ENCODE results near the gene TUT1.
"Not testable (repeated sequence)": the region's sequence is repeated elsewhere in the genome, so short reads cannot be mapped to it uniquely, and the experiment has no call there.

TUT1 gene, protein sequence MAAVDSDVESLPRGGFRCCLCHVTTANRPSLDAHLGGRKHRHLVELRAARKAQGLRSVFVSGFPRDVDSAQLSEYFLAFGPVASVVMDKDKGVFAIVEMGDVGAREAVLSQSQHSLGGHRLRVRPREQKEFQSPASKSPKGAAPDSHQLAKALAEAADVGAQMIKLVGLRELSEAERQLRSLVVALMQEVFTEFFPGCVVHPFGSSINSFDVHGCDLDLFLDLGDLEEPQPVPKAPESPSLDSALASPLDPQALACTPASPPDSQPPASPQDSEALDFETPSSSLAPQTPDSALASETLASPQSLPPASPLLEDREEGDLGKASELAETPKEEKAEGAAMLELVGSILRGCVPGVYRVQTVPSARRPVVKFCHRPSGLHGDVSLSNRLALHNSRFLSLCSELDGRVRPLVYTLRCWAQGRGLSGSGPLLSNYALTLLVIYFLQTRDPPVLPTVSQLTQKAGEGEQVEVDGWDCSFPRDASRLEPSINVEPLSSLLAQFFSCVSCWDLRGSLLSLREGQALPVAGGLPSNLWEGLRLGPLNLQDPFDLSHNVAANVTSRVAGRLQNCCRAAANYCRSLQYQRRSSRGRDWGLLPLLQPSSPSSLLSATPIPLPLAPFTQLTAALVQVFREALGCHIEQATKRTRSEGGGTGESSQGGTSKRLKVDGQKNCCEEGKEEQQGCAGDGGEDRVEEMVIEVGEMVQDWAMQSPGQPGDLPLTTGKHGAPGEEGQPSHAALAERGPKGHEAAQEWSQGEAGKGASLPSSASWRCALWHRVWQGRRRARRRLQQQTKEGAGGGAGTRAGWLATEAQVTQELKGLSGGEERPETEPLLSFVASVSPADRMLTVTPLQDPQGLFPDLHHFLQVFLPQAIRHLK

GRCh38 chr11:62591448-62592145, at the start of gene TUT1:
TSS of gene TUT1 (minus strand) at chr11:62591523. CDS start at chr11:62591485, 38 bp downstream.
- DNase-seq = peak; percentile 88

DNA sequence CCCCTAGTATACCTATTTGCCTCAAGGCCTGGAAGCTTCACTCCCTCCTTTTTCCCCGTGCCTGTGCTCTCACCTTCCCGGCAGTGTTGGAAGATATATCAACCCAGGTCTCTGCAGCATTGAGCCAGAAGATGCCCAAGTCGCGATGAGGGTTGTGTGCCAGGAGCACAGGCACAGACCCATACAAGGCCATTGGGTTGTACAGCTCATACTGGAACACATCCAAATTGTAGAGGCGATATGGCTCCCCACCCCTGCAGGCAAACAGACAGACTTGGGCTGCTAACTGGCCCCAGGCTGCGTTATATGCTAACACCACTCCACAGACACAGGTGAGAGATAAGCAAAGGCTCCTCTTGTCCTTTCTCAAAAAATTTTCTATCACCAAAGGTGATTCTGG, 41.2 kb upstream of the TUT1 start:
- DNase-seq = no peak

GRCh38 chr11:62627713-62628112, 36.4 kb upstream of the TUT1 start:
- DNase-seq = no peak

- no peak for DNase-seq
These were observed 31.3 kb upstream of the TUT1 start for GRCh38 chr11:62622476-62623089.

- DNase-seq = peak; percentile 94
These were observed 30.5 kb upstream of the TUT1 start, which contains the start of gene B3GAT3 for GRCh38 chr11:62621567-62622470. TSS of gene B3GAT3 (minus strand) at chr11:62621986. CDS start at chr11:62621947, 39 bp downstream.

DNA sequence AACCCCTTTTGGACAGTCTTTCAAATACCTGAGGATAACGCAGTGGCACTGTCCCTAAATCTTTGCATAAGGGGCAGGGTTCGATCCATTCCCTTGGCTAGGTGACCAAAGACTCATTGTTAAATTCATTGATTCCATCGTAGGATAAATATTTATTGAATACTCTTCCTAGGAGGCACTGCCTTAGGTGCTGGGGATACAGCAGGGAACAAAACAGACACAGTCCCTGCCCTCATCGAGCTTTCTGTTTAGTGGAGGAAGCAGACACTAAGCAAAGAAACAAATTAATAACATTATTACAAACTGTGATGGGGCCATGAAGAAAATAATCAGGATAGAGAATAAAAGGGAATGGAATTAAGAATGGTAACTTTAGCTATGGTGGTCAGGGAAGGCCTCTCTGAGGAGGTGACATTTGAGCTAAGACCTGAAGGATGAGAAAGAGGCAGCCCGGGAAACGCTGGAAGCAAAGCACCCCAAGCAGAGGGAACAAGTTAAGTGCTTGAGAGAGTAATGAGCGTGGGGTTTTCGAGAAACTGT, 29.8 kb upstream of the TUT1 start:
- no peak for DNase-seq

DNA sequence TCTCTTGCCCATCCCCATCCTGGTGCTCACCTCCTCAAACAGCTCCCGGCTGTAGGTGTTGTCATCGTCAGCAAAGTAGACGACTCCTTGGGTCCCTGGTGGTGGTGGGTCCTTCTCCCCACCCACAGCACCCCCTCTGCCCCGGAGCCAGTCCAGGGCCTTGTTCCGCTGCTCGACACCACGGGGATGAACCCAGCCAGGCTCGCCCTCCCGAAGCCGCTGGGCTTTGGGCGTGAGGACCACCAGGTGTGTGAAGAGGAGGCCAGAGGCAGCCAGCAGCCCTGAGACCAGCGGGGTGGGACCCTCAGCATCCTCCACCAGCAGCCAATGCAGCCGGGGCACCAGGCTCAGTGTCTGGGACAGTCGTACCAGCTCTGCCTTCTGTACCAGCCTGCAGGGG, 25.6 kb upstream of the TUT1 start:
- DNase-seq = not testable (repeated sequence)

GRCh38 chr11:62615521-62615920, 24.2 kb upstream of the TUT1 start:
- no peak for DNase-seq

- DNase-seq = peak; percentile 56
These were observed 23.0 kb upstream of the TUT1 start for GRCh38 chr11:62614275-62614674.

DNA sequence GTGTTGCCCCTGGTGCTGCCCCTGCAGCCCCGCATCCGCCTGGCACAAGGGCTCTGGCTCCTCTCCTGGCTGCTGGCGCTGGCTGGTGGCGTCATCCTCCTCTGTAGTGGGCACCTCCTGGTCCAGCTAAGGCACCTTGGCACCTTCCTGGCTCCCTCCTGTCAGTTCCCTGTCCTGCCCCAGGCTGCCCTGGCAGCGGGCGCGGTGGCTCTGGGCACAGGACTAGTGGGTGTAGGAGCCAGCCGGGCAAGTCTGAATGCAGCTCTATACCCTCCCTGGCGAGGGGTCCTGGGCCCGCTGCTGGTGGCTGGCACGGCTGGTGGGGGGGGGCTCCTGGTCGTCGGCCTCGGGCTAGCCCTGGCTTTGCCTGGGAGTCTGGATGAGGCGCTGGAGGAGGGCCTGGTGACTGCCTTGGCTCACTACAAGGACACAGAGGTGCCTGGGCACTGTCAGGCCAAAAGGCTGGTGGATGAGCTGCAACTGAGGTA, 22.0 kb upstream of the TUT1 start:
- no peak for DNase-seq

DNA sequence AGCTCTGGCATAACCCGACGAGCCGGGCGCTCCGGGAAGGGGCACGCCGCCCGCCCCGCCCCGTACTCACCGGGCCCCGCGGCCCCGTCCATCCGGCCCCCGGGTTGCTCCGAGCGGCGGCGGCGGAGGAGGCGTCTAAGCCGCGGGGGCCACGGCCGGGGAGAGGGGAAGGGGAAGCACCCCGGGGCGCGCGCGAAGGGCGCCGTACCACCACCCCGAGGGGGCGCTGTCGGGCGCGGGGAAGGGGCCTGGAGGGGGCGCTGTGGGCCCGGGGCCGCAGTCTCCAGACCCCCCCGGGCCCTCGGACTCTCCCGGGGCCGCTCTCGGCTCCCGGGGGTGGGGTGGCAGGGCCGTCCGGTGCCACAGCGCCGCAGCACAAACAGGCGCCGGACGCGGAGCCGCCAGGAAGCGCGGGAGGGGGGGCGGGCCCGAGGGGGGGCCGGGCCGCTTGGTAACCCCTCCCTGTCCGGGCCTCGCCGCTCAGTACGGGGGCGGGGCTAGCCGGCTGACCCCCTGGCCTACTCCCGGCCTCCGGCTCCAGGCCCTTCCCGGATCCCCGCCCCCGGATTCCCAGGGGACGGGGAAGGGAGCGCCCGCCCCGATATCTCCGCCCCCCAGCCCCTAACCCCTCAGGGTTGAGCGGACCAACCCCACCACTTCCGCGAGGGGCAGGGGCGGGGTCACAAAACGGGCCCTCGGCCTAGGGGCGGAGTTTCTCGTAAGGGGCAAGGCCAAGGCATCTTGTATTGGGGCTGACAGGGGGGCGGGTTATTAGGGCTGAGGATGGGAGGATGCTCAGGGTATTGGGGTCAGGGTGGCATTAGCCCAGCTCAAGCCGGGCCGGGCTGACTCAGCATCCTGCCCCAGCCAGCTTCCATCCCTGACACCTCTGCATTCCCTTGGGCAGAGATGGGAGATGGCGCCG, 21.3 kb upstream of the TUT1 start, which contains the start of the genes EML3 and ROM1:
Gene EML3, minus strand, starts transcription at position 410 of the 925 bp plus-strand sequence. Its CDS starts 318 bp downstream, at position 92.
Gene ROM1, plus strand, starts transcription at position 892 of the 925 bp plus-strand sequence. Its CDS starts 25 bp downstream, at position 917.
- peak; percentile 85 for DNase-seq

DNA sequence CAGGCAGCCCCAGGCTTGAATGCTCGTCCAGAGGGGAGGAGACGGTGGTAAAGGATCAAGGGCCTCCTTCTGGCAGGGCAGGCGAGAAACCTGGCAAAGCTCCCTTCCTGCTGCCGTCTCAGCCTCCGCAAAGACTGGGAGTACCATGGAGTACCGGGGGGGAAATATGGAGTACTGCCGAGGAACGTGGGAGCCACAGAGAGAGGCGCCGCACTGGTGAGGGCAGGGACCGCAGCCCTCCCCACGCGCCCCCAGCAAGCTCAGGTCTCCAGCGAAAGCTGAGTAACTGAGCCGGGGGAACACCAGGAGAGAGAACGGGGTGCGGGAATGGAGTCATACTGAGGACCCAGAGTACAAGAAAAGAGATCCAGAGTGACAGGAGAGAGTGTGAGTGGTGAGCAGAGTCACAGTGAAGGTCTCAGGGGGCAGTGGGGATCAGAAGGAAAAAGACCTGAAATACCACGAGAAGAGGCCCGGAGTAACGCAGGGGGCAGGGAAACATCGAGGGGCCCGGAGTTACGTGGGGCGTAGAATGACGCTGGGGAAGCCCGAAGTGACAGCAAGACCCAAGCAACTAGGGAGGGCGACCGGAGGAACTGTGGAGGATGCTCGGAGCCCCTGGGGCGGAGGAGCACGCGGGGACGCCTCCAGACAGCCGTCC, 20.5 kb upstream of the TUT1 start:
- DNase-seq = peak; percentile 52

DNA sequence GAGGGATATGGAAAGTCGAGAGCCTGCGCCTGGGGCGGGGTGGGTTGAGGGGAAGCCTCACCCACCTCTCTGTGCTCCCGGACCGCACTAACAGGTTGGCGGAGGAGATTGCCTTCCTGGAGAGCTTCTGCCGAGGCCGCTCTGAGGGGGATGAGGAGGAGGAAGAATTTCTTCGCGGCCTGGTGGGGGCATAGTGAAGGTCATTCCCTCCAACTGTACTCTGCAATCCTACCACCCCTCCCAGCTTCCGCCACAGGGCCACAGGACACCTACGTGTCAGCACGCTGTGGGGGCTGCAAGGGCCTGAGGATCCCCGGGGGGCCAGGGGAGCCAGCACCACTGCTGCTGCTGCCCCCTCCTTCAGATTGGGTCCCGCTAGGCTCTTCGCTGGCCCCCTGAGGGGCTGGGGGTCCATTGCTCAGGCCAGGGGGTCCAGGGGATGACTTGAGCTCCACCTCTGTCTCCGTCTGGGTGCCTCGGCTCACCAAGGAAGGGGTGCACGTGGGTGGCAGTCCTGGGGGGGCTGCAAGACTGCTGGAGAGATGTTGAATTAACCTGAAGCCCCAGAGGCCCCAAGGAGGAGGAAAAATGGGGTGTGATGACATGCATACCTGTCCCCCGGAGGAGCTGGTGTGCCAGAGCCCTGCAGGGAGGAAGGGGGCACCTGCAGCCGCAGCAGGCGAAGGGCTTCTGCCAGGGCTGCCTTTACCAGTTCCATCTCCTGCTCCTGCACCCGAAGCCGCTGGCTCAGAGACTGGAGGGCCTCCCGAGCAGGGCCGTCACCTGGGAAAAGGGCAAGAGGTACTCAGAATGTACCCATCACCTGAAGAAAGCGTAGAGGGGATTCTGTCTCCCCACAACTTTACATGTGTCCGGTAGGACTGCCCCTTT, 19.7 kb upstream of the TUT1 start:
- DNase-seq = no peak

DNA sequence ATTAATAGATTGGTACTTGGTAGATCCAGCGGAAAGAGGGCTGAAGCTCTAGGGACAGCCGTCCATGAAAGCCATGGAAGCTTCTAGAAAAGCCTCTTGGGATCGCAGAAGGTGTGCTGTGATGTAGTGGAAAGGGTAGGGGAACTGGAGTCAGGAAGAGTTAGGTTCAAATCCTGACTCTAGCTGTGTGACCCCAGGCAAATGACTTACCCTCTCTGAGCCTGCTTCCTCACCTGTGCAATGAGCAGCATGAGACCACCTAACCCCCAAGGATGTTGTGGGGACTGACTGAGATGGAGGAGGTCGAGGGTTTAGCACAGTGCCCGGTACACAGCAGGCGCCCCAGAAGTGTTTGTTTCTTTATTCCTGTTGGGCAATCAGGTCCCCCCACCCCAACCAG, 19.1 kb upstream of the TUT1 start:
- DNase-seq = no peak

DNA sequence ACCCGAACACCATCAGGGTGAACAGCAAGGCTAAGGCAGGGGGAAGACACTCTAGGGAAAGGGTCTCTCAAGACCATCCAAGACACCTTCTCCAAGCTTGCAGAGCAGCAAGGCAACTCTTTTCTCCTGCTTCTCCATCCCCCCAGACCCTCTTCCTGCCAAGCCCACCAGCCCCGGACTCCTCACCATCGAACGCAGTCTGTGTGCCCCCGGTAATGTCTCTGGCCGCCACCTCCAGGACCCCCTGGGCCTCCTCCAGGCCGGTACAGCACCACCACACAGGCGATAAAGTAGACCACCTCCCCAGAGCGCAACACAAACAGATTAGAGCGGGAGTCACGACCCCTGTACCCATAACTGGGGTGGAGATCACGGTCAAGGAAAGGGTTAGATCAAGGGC, 17.5 kb upstream of the TUT1 start:
- no peak for DNase-seq

- DNase-seq = no peak
These were observed 16.4 kb upstream of the TUT1 start for GRCh38 chr11:62607714-62608113.

GRCh38 chr11:62605902-62606301, 14.6 kb upstream of the TUT1 start:
- no peak for DNase-seq

- no peak for DNase-seq
These were observed 14.1 kb upstream of the TUT1 start for GRCh38 chr11:62605467-62605866.
